ACC112 (cell line): Measurements from ENCODE around the gene HOXD9.

Experiments used
- H2AFZ ChIP-seq: fragments of 200-600 bp; sonication (generic); one replicate; pipeline ENCODE4 v1.6.0; 2017; ENCODE audit warnings: antibody characterized with exemption, low read length; ENCODE audit not compliant: unreplicated experiment
- H3K27ac ChIP-seq: fragments of 200-600 bp; sonication (generic); 2 replicates; pipeline ENCODE4 v1.5.1; 2014; ENCODE audit warnings: low read depth, mild to moderate bottlenecking, antibody characterized with exemption, low read length, moderate library complexity
- H3K27me3 ChIP-seq: fragments of 200-600 bp; sonication (generic); 2 replicates; pipeline ENCODE4 v1.6.1; 2014; ENCODE audit warnings: mild to moderate bottlenecking, antibody characterized with exemption, low read length, moderate library complexity, mixed read lengths; ENCODE audit not compliant: insufficient read depth
- H3K36me3 ChIP-seq: fragments of 200-600 bp; sonication (generic); 2 replicates; pipeline ENCODE4 v1.6.1; 2016; ENCODE audit warnings: mild to moderate bottlenecking, antibody characterized with exemption, low read length, moderate library complexity, mixed read lengths; ENCODE audit not compliant: insufficient read depth
- H3K4me1 ChIP-seq: fragments of 200-600 bp; sonication (generic); one replicate; pipeline ENCODE4 v1.6.1; 2016; ENCODE audit warnings: low read length, mixed read lengths; ENCODE audit not compliant: insufficient read depth, unreplicated experiment, control insufficient read depth
- H3K4me3 ChIP-seq: fragments of 200-600 bp; sonication (generic); 2 replicates; pipeline ENCODE4 v1.5.1; 2014; ENCODE audit warnings: mild to moderate bottlenecking, low read depth, low read length
- H3K79me2 ChIP-seq: fragments of 200-600 bp; sonication (generic); one replicate; pipeline ENCODE4 v1.6.0; 2016; ENCODE audit warnings: low read length; ENCODE audit not compliant: control insufficient read depth, unreplicated experiment, insufficient read depth

The HOXD9 gene

DNA sequence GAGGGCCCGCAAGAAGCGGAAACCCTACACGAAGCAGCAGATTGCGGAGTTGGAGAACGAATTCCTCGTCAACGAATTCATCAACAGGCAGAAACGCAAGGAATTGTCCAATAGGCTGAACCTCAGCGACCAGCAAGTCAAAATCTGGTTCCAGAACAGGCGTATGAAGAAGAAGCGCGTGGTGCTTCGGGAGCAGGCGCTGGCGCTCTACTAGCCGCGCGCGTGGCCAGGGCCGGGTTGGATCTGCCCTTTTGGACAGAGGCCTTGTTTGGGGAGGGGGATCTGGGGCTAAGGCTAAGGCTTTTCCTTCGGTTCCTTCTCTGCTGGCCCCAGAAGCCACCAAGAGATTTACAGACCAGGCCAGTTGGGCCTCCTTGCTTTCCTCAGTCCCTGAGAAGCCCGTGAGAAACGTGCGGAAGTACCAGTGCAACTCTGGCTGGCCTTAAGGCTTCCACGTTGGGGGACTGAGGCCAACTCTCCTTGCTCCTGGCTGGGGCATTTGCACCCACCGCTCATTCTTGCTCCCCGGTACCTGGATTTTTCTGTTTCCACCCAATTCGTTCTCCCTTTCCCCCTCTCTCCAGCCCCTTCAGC lies 21.9 kb upstream of the HOXD9 start:
- H3K4me3 ChIP-seq = no peak overlapping the region
- peaks cover 8% of the 10 kb centered on the region for H3K4me1 ChIP-seq
- no peaks in the 10 kb centered on the region for H3K36me3 ChIP-seq
- H3K79me2 ChIP-seq = no peaks in the 10 kb centered on the region
- H2AFZ ChIP-seq = no peak overlapping the region
- H3K27ac ChIP-seq = no peak overlapping the region
- H3K27me3 ChIP-seq = peaks cover 99% of the 10 kb centered on the region

DNA sequence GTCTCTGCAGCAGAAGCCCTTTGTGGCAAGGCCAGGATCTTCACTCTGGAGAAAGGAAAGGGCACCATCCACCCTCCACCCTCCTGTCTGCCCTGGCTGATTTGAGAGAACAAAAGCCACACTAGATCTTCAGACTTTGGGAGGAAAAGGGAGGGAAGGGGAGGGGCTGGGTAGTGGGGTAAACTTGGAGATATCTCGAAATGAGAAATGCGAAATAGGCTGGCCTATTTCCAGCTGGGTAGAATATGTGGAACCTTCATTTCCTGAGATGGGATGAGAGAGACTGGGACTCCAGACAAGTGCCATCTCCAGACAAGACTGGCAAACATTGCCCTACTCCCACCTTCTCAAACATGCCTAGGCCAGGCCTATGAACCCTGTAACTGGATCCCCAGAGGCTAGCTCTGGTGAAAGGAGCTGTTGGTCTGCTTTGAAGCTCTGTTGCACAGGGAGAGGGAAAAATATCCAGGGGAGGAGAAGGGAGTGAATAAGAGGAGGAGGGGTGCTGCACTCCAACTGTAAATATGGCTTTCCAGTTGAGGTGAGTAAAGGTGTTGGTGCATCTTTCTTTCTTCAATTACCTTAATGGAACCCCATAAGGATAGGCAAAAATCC lies 21.2 kb upstream of the HOXD9 start:
- H3K27ac ChIP-seq = no peak overlapping the region
- H3K36me3 ChIP-seq = no peaks in the 10 kb centered on the region
- peaks cover 8% of the 10 kb centered on the region for H3K4me1 ChIP-seq
- H3K79me2 ChIP-seq = no peaks in the 10 kb centered on the region
- H3K27me3 ChIP-seq = peaks cover 99% of the 10 kb centered on the region
- no peak overlapping the region for H2AFZ ChIP-seq
- no peak overlapping the region for H3K4me3 ChIP-seq

DNA sequence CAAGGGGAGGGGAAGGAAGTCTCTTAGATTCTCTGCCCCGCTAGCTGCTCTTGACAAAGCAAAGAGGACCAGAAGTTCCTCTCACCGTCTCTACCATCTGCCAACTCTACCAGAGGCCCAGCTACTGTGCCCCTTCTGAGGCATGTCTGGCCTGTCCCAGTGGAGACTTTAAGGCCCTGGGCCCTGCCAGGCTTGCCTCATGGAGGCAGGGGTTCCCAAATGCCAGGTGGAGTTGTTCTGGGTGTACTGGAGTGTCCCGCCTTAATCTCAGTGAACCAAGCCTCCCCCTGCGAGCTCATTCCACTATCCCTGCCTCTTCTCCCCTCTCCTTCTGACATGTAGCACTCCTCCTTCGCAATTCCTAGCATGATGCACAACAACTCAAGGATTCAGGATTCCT lies 20.7 kb upstream of the HOXD9 start:
- H3K27ac ChIP-seq = no peak overlapping the region
- no peak overlapping the region for H2AFZ ChIP-seq
- peaks cover 99% of the 10 kb centered on the region for H3K27me3 ChIP-seq
- H3K79me2 ChIP-seq = no peaks in the 10 kb centered on the region
- H3K4me1 ChIP-seq = peaks cover 8% of the 10 kb centered on the region
- no peaks in the 10 kb centered on the region for H3K36me3 ChIP-seq
- no peak overlapping the region for H3K4me3 ChIP-seq

DNA sequence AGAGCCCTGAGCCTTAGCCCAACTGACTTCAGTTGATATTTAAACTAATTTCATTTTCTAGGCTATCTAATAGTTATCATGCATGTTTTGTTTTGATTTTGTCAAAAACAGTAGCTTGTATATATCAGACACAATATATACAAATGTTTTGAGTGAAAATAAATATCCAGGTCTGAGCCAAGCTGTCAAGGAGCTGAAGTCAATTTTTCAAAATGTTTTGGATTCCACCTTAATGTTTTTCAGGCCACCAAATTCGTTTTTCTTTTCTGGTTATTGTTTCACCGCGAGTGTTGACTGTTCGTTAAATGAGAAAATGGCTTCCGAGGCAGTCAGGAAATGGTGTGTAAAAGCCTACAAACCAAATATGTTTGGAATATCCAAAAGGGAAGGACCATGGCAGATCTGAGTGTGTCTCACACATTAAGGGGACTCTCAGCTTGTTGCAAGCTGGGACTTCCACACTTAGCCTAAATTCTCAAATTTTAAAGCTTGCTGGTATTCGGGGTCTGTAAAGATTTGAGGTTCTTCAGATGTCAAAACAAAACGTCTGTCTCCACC lies 20.1 kb upstream of the HOXD9 start:
- H3K27me3 ChIP-seq = peaks cover 99% of the 10 kb centered on the region
- H3K79me2 ChIP-seq = no peaks in the 10 kb centered on the region
- H3K4me3 ChIP-seq = no peak overlapping the region
- no peak overlapping the region for H3K27ac ChIP-seq
- no peak overlapping the region for H2AFZ ChIP-seq
- peaks cover 8% of the 10 kb centered on the region for H3K4me1 ChIP-seq
- H3K36me3 ChIP-seq = no peaks in the 10 kb centered on the region

DNA sequence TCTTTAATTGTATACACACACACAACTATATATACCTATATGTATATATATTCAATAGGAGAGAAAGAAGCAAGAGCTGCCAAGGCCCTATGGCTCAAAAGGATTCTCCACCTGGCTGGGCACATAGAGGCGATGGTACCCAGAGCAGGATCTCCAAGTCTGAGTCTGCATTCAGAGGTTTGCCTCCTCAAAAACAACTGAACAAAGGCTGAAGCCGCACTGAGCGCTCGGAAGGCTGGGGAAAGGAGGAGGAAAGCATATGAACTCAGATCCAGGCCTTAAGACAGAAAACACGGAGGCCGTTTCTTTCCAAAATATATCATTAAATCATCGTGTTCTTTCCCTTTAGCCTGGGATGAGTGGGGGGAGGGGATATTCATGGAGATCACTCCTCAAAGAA lies 19.3 kb upstream of the HOXD9 start:
- no peak overlapping the region for H3K27ac ChIP-seq
- H3K4me1 ChIP-seq = peaks cover 8% of the 10 kb centered on the region
- no peaks in the 10 kb centered on the region for H3K79me2 ChIP-seq
- no peak overlapping the region for H3K4me3 ChIP-seq
- H3K36me3 ChIP-seq = no peaks in the 10 kb centered on the region
- peaks cover 98% of the 10 kb centered on the region for H3K27me3 ChIP-seq
- H2AFZ ChIP-seq = no peak overlapping the region

DNA sequence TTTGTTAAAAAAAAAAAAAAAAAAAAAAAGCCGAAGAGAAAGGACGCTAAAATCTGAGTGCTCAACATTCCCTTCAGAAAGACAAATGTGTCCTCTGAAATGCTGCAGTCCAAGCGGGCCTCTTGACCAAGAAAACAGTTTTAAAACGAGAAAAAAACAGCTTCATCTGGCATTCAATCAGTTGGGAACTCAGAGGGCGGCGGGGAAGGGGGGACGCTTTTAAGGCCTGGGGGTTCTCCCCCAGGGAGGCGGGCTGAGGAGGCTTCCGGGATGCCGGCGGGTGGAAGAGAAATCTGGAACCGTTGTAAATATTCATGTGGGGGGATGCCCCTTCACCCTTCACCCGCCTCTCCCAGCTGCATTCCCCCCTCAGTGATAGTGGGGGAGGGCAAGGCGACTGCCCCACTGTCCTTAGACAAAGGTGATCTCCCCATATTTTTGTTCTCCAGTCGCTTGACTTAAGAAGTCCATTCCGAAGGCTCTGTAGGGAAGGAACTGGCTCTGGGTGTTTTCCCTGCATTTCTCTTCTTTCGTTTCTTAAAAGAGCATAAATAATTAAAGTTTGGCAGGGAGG lies 18.7 kb upstream of the HOXD9 start:
- Histone ChIP-seq H3K27me3 (peaks cover 97% of the 10 kb centered on the region), H3K36me3 (no peaks in the 10 kb centered on the region), H3K79me2 (no peaks in the 10 kb centered on the region), H3K4me3 (peak overlapping the region; percentile 54; the same call in 1 of the 2 replicates), H3K27ac (no peak overlapping the region), H2AFZ (no peak overlapping the region), H3K4me1 (peaks cover 8% of the 10 kb centered on the region)

DNA sequence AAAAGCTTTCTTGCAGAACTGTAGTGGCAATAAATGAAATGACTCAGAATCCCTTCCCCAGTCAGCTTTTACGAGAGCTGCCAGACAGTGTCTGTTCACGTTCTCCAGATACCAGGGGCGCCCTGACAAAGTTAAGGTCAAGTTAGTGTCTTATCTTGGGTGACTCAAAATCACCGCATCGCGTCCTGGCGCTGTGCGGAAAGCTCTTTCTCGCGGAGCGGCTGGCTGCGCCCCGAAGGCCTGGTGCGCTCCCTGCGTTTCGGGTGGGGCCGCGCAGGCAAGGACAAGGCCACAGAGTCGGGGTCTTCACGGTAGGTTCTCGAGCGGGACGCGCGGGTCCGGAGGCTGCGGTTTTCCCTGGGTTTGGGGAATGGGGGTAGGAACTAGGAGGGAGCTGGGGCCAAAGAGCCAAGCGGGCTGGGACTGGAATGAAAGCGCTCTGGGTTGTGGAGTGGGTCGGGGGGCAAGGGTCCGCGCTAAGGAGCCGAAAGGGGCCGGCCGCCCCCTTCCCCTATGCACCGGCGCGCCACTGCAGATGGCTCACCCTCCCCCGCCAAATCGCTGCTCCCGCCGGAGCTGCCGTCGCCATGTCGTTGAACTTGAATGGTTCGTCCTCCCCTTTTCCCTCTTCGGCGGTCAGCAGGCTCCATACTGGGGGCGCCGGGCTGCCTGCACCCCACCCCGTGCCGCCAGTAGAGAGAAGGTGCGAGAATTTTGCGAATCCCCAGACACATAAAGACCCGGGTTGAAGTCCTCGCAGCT lies 18.0 kb upstream of the HOXD9 start:
- no peaks in the 10 kb centered on the region for H3K79me2 ChIP-seq
- H3K36me3 ChIP-seq = no peaks in the 10 kb centered on the region
- H2AFZ ChIP-seq = no peak overlapping the region
- no peak overlapping the region for H3K27ac ChIP-seq
- peaks cover 97% of the 10 kb centered on the region for H3K27me3 ChIP-seq
- peaks cover 8% of the 10 kb centered on the region for H3K4me1 ChIP-seq
- H3K4me3 ChIP-seq = peak overlapping the region; percentile 54

DNA sequence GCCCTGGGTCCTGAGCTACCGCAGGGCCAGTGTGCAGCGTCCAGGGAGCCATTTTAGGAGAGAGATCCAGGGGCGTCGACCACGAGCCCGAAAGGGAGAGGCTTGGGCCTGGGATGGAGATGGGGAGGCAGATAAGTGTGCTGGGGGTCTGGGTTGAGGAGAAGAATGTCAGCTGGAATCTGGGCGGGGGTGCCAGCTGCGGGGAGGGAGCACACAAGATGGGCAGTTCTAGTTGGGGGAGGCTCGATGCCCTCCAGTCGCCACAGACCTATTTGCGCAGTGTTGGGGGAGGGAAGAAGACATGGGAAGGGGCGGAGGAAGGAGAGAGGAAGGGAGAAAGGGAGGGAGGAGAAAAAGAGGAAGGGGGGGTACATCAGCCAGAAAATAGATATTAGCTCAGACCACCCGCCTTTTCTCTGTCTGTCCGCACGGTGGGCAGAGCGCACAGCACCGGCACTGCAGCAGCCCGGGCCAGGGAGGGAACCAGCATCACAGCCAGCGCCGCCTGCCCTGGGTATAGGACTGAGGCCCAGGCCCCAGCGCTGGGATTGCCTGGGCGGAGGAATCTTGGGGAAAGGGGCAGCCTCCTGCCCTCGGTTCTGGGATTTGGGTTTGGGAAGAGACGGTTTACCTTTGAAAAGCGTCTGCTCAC lies 17.3 kb upstream of the HOXD9 start:
- Histone ChIP-seq H2AFZ (no peak overlapping the region), H3K79me2 (no peaks in the 10 kb centered on the region), H3K4me3 (peak overlapping the region; percentile 54), H3K27me3 (peaks cover 97% of the 10 kb centered on the region), H3K27ac (no peak overlapping the region), H3K36me3 (no peaks in the 10 kb centered on the region), H3K4me1 (peaks cover 8% of the 10 kb centered on the region)

DNA sequence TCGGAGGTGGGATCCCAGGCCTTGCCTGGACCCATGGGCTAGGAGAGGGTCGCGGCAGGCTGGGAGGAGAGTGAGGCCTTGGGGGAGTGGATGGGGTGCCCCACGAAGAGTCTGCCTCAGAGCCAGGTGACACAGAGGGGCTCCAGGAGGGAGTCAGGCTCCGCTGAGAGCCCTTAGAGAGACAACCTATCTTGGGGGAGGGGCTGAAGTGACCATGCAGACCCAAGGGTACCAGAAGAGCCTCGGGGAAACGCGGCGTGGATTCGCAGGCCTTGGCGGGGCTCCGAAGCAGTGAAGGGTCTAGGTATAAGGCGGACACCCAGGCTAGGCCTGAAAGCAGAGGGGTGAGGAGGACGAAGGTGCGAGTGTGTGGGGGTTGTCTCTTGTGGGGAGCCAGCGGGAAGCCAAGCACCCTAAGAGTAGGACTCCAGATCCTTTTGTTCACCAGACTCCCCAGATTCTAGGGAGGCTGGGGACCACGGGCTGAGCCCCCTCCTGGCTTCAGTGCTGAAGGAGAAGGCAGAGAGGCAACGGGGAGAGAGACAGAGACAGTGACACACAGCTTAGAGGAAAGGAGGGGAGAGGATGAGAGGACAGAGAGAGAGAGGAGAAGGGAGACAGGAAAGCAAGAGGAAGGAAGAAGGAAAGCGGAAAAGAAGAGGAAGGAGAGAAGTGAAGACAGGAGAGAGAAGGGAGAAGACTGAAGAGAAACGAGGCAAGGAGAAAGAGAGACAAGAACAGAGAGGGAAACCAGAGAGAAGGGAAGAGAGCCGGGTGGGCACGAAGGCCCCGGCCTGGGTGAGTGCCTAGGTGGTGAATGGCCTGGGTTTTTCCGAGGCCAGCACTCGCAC lies 16.6 kb upstream of the HOXD9 start:
- Histone ChIP-seq H3K36me3 (no peaks in the 10 kb centered on the region), H3K4me3 (peak overlapping the region; percentile 65; the same call in 1 of the 2 replicates), H3K27me3 (peaks cover 97% of the 10 kb centered on the region), H3K4me1 (peaks cover 8% of the 10 kb centered on the region), H3K79me2 (no peaks in the 10 kb centered on the region), H2AFZ (no peak overlapping the region), H3K27ac (no peak overlapping the region)
